Transverse colon (tissue), 4 donors: ENCODE results near the gene FBLN7.

ENCODE experiments used
- EP300 ChIP-seq: sonication (generic); formaldehyde crosslinking; IDR thresholded peaks from one replicate; pipeline ENCODE4 v1.6.1; 2017; ENCODE audit warnings: antibody characterized with exemption, low read depth
- POLR2AphosphoS5 ChIP-seq, 3 donors: sonication (generic); formaldehyde crosslinking; IDR thresholded peaks; one replicate each; pipeline ENCODE4 v1.6.1; 2016; ENCODE audit warnings: antibody characterized with exemption in 3 of 3
- TF ChIP-seq, protein P1 (sequence below), 5 experiments: fragments of 200-600 bp in 3 of 5; fragments of 450-650 bp in 2 of 5; sonication (generic) in 3 of 5; IDR thresholded peaks; 1 replicate in 2 of 5; 2 replicates in 3 of 5; pipeline ENCODE4 v1.5.1; 2016 to 2017; ENCODE audit warnings: antibody characterized with exemption in 5 of 5, inconsistent platforms in 3 of 5, mild to moderate bottlenecking in 2 of 5, moderate library complexity in 1 of 5

DNA sequence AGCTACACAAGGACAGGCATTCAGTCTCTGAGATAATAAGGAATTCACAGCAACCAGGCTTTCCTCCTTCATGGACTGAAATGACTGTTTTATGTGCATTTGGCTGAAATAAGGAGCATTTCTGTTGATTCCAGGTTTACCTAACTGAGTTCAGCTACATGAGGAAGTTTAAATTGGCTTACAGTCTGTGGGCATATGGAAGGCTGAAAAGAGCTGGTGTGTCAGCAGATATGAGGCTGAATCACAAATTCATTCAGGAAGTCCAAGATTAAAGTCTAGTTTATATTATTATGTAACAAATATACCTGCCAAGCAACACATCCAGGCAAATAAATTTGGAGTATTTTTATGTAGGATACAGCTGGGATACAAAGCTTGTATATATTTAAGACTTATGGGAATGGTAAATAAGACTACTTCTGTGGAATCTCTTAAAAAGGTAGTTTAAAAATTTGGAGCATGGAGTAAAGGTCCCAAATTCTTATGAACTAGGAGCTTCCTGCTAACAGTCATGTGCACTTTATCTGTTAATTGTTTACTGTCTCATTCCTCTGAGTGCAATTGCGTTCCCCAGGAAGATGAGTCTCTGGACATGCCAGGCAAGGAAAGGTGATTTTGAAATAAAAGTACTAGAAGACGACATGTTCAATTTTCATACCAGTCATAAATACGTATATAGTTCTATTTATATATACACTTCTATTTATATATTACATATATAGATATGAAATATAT, 63.7 kb downstream of the FBLN7 start:
- TF ChIP-seq, protein P1, sequence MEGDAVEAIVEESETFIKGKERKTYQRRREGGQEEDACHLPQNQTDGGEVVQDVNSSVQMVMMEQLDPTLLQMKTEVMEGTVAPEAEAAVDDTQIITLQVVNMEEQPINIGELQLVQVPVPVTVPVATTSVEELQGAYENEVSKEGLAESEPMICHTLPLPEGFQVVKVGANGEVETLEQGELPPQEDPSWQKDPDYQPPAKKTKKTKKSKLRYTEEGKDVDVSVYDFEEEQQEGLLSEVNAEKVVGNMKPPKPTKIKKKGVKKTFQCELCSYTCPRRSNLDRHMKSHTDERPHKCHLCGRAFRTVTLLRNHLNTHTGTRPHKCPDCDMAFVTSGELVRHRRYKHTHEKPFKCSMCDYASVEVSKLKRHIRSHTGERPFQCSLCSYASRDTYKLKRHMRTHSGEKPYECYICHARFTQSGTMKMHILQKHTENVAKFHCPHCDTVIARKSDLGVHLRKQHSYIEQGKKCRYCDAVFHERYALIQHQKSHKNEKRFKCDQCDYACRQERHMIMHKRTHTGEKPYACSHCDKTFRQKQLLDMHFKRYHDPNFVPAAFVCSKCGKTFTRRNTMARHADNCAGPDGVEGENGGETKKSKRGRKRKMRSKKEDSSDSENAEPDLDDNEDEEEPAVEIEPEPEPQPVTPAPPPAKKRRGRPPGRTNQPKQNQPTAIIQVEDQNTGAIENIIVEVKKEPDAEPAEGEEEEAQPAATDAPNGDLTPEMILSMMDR (IDR thresholded peaks at IDR 0.05), result no peak
- TF ChIP-seq EP300 (no peak), POLR2AphosphoS5 (IDR thresholded peaks at IDR 0.05) (no peak)
